Hypothalamus (tissue), 51 donors: ENCODE data around the gene FANCL.
"Not testable (repeated sequence)": the region's sequence is repeated elsewhere in the genome, so short reads cannot be mapped to it uniquely, and the experiment has no call there.

ENCODE experiments used
- DNase-seq, 51 donors: peaks; one replicate each; lab custom pipeline; 2025; lab: John Stamatoyannopoulos, UW

The FANCL gene

GRCh38 chr2:58207189-58207588 is 33.9 kb downstream of the FANCL start:
- no peak for DNase-seq

- no peak for DNase-seq
These were observed 34.3 kb downstream of the FANCL start for GRCh38 chr2:58206785-58207184.

- no peak for DNase-seq
These were observed 36.7 kb downstream of the FANCL start for GRCh38 chr2:58204195-58204959.

GRCh38 chr2:58203018-58203417 is 38.1 kb downstream of the FANCL start:
- no peak for DNase-seq

GRCh38 chr2:58202404-58202803 is 38.7 kb downstream of the FANCL start:
- no peak for DNase-seq

GRCh38 chr2:58197894-58198293 is 43.2 kb downstream of the FANCL start:
- no peak for DNase-seq

- DNase-seq = no peak
These were observed 45.5 kb downstream of the FANCL start for GRCh38 chr2:58195662-58196061.

GRCh38 chr2:58194458-58194857 is 46.7 kb downstream of the FANCL start:
- no peak for DNase-seq

GRCh38 chr2:58187022-58187421 is 54.1 kb downstream of the FANCL start:
- DNase-seq = not testable (repeated sequence)

- no peak for DNase-seq
These were observed 54.6 kb downstream of the FANCL start for GRCh38 chr2:58186501-58186900.

- no peak for DNase-seq
These were observed 58.6 kb downstream of the FANCL start for GRCh38 chr2:58182527-58182926.

- DNase-seq = no peak
These were observed 60.5 kb downstream of the FANCL start for GRCh38 chr2:58180635-58181034.

GRCh38 chr2:58180175-58180574 is 61.0 kb downstream of the FANCL start:
- not testable (repeated sequence) for DNase-seq

- DNase-seq = not testable (repeated sequence)
These were observed 63.9 kb downstream of the FANCL start for GRCh38 chr2:58177187-58177586.

- not testable (repeated sequence) for DNase-seq
These were observed 69.3 kb downstream of the FANCL start for GRCh38 chr2:58171831-58172230.

GRCh38 chr2:58170334-58170933 is 70.7 kb downstream of the FANCL start:
- DNase-seq = not testable (repeated sequence)

GRCh38 chr2:58169845-58170244 is 71.3 kb downstream of the FANCL start:
- DNase-seq = not testable (repeated sequence)

GRCh38 chr2:58168130-58168529 is 73.0 kb downstream of the FANCL start:
- not testable (repeated sequence) for DNase-seq

- no peak for DNase-seq
These were observed 77.2 kb downstream of the FANCL start for GRCh38 chr2:58163913-58164312.

- no peak for DNase-seq
These were observed 82.6 kb downstream of the FANCL start for GRCh38 chr2:58158481-58158880.

GRCh38 chr2:58157754-58158153 is 83.4 kb downstream of the FANCL start:
- DNase-seq = no peak

- no peak for DNase-seq
These were observed 84.3 kb downstream of the FANCL start for GRCh38 chr2:58156780-58157179.
